HG02852 (cell line): ENCODE results near the gene EFCAB5.
"Not testable (repeated sequence)": the region's sequence is repeated elsewhere in the genome, so short reads cannot be mapped to it uniquely, and the experiment has no call there.

ENCODE experiments used
- ATAC-seq: cut with Tn5 transposase; IDR thresholded peaks from one replicate; pipeline ENCODE4 v1.9.1; 2021; ENCODE audit warnings: mild to moderate bottlenecking, moderate library complexity; ENCODE audit not compliant: unreplicated experiment

The EFCAB5 gene

DNA sequence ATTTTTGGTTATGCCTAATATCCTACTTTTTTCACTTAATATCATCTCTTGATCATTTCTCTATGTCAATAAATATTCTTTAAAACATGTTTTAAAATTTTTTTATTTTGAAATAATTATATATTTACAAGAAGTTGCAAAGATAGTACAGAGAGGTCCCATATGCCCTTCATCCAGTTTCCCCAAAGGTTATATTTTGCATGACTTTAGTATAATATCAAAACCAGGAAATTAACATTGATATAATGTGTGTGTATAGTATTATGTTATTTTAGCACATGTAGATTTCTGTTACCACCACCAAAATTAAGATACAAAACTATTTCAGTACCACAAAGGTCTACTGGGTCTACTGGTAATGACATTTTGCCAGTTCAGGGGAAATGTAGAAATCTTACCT, 60.7 kb downstream of the EFCAB5 start:
- no peak for ATAC-seq

DNA sequence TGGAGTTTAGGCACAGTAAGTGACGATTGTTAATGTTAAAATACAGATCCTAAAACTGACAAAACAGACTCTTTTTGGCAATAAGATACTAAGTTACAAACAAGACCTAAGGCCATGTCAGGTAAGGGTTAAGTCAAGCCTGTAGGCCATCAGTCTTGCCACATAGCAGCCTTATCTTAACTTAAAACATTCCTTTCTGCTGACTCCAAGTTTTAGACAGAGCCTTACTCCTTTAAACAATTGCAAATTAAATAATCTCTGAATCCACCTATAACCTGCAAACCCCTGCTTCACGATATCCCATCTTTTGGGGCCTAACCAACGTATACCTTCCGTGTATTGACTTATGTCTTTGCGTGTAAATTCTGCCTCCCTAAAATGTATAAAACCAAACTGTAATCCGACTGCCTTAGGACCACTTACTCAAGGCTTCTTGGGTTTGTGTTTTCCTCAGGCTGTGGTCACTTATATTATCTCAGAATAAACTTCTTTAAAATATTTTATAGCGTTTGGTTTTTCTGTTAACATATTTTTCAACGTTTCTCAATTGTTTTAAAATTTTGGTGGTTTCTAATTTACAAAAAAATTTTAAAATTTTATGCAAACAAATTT, 64.4 kb downstream of the EFCAB5 start:
- ATAC-seq: no peak

DNA sequence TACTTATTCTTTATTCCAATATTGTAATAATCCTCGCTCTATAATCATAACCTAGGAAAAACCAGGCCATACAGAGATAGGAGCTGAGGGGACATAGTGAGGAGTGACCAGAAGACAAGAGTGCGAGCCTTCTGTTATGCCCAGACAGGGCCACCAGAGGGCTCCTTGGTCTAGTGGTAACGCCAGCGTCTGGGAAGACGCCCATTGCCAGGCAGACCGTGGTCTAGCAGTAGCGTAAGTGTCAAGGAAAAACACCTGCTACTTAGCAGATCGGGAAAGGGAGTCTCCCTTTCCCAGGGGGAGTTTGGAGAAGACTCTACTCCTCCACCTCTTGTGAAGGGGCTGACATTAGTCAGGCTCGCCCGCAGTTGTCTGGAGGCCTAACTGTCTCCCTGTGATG, 70.5 kb downstream of the EFCAB5 start:
- ATAC-seq: not testable (repeated sequence)

DNA sequence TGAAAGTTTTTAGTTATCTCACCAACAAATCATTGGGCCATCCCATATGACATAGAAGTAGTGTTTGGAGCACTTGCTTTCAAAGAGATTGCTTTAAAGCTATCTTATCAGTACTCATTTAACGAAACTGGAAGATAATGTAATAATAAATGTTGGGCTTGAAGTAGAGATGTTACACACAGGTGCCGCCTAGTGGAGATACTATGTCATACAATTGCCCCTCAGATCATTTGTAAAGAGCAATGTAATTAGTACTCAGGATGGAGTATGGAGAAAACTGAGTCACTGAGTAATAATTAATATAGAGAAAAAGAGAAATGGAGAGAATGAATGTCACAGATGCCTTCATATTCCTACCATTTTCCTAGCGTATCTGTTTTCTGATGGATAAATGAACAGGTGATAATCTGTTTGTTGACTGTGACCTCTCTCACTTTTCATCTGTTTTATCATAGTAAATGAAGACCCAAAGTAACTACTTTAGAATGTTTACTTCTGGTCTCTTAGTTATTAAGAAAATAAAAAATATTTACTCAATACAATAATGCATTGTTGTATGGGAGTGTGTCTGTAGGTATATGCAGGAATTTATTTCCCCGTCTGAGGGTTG, 80.4 kb downstream of the EFCAB5 start:
- no peak for ATAC-seq

DNA sequence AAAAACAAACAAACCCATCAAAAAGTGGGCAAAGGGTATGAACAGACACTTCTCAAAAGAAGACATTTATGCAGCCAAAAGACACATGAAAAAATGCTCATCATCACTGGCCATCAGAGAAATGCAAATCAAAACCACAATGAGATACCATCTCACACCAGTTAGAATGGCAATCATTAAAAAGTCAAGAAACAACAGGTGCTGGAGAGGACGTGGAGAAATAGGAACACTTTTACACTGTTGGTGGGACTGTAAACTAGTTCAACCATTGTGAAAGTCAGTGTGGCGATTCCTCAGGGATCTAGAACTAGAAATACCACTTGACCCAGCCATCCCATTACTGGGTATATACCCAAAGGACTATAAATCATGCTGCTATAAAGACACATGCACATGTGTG, 83.9 kb downstream of the EFCAB5 start:
- not testable (repeated sequence) for ATAC-seq

DNA sequence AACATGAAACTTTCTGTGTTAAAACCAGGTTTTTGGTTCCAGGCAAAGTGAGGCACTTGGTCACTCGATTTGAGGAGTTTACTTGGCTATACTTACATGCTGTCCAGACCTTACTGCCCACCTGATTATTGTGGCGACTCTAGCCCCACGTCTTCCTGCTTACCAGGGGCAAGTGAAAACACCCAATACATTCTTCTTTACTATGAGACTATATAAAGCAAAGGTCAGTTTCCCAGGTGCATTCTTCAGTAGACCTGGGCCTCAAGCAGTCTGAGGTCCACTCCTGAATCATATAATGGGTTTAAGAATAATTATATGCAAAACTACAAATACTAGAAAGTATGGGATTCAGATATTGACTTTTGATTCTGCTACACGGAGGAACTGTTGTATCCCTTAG, 86.2 kb downstream of the EFCAB5 start:
- no peak for ATAC-seq

DNA sequence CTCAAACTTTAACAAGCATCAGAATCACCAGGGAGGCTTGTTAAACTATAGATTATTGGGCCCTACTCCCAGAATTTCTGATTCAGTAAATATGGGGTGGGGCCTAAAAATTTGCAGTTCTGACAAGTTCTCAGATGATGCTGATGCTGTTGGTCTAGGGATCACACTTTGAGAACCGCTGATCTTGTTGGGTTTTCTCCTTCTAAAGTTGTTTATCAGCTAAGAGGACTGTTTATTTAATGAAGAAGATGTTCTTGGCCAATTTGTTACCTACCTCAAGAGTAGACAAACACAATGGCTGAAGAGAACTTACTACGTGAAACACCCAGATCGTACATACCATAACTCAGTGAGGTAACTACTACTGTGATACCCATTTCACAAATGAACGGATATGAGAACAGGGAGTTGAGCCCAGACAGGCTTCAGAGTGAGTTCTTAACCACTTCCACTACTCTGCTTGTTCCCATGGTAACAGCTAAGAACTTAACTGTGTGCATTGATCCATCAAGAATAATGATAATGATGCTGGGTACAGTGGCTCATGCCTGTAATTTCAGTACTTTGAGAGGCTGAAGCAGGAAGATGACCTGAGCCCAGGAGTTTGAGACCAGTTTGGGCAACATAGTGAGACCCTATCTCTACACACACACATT, 89.9 kb downstream of the EFCAB5 start:
- no peak for ATAC-seq

DNA sequence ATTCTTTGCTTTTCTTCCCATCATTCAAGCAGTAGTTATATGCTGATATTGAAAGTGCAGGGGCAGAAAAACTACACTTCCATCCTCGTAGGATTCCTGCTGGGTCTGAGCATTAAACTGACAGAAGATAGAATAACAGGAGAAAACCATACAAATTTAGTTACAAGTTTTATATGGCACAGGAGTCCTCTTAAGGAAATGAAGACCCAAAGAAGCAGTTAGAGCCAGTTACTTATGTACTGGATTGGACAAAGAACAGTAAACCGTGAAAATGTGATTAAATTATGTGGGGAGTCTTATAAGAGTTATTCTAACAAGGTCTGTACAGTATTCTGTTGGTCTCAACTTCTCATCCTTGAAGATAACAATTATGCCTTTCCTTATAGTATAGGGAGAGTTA, 93.9 kb downstream of the EFCAB5 start:
- no peak for ATAC-seq

DNA sequence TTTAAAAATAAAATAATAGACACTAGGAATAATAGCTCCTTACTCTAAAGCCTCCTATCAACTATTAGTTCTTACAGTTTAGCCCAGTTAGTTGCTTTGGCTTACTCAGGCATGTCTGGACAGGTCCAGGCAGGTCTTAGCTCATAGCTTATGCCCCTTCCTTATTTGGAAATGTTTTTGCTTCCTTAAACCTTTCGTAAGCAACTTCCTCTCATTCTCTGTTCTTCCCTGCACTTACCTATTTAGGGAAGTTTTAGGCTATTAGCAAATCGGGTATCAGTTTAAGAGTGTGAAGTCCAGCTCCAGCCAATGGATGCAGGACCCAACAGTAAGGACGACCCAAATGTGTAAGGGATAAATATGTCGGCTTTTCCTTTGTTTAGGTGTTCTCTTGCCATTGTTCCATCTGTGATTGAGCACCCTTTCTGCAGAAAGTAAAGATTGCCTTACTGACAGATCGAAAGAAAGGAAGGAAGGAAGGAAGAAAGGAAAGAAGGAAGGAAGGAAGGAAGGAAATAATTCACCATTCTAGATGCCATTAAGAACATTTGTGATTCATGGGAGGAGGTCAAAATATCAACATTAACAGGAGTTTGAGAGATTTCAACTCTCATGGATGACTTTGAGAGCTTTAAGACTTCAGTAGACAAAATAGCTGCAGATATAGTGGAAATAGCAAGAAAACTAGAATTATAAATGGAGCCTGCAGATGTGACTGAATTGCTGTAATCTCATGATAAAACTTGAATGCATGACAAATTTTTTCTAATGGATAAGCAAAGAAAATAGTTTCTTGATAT, 99.5 kb downstream of the EFCAB5 start:
- ATAC-seq: not testable (repeated sequence)

DNA sequence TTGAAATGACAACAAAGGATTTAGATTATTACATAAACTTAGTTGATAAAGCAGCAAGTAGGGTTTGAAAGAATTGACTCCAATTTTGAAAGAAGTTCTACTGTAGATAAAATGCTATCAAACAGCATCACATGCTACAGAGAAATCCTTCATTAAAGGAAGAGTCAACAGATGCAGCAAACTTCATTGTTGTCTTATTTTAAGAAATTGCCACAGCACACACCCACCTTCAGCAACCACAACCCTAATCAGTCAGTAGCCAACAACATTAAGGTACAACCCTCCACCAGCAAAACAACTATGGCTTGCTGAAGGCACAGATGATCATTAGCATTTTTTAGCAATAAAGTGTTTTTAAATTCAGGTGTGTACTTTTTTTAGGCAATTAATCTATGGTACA, 100.1 kb downstream of the EFCAB5 start:
- no peak for ATAC-seq

DNA sequence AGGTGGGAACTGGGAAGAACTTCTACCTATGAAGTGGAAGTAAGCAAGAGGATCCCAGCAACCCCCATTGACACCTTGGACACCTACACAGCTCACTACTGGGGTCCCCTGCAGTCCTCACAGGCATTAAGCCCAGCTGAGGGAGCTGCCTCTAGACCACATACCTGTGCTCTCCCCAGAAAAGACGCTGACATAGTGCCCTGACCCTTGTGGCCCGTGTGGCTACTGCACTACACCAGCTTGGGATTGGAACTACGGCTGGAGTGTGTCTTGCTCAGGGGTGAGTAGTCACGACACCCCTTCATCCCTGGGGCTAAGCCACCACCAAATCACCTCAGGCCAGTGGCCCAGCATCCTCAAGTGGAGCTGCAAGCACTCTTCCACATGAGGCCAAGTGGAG, 120.9 kb downstream of the EFCAB5 start:
- no peak for ATAC-seq

DNA sequence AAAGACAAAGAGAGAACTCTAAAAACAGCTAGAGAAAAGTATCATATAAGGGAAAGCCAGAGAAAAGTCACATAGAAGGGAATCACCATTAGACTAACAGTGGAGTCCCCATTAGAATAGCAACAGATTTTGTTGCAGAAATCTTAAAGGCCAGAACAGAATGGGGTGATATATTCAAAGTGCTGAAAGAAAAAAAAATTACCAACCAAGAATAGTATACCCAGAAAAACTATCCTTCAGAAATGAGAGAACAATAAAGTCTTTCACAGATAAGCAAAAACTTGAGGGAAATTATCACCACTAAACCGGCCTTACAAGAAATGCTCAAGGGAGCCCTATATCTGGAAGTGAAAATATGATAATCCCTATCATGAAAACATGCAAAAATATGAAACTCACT, 123.3 kb downstream of the EFCAB5 start:
- ATAC-seq: no peak

DNA sequence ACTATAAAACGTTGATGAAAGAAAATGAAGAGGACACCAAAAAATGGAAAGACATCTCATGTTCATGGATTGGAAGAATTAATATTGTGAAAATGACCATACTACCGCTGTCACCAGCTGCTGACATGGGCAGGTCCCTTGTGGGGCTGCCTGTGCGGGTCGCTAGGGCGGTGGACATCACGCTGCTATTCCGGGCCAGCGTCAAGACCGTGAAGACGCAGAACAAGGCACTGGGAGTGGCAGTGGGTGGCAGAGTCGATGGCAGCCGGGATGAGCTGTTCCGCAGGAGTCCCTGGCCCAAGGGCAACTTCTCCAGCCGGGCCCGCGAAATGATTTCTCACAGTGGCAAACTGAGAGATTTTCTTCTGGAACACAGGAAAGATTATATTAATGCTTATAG, 127.0 kb downstream of the EFCAB5 start:
- ATAC-seq: no peak

DNA sequence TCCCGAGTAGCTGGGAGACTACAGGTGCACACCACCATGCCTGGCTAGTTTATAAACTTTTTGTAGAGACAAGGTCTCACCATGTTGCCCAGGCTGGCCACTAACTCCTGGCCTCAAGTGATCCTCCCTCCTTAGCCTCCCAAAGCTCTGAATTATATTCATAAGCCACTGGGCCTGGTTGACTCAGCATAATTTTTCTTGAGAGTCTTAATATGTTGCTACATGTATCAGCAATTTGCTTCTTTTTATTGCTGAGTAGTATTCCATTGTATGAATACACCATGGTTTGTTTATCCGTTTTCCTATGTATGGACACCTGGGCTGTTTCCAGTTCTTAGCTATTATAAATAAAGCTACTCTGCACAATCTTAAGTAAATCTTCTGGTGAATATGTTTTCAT, 132.8 kb downstream of the EFCAB5 start:
- no peak for ATAC-seq

DNA sequence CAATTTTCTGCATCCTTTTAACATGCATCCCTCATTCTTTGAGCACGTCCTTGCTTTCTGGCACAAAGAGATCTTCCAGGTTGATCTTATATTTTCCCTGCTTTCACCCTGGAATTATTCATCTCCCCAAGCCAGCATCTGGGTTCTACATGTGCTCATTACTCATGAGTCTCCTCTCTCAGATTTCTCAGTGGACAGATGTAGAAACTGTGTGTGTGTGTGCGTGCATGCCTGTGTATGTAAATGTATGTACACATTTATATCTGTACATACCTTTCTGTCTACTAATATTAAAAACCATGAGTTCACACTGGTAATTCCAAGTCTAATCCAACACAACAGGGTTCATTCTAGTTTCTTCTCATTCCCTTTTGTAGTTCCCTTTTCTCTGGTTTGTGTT, 133.3 kb downstream of the EFCAB5 start:
- ATAC-seq: no peak

DNA sequence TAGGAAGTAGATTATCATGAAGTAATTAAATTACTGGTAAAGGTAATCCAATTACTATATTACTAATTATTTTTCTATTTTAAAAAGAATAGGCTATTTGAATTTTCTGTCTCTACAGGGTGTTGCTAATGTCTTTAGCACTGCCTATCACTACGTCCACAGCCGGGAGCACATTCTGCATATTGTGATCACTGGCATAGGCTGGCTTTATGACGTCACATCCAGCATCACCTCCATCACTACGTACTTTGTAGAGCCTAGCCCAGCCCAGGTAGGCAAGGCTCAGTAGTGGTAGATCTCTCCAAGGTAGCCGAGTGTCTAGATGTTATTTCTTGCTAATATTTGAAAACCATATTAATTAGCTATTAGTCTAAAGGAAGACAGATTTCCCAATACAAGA, 141.3 kb downstream of the EFCAB5 start:
- ATAC-seq: no peak

DNA sequence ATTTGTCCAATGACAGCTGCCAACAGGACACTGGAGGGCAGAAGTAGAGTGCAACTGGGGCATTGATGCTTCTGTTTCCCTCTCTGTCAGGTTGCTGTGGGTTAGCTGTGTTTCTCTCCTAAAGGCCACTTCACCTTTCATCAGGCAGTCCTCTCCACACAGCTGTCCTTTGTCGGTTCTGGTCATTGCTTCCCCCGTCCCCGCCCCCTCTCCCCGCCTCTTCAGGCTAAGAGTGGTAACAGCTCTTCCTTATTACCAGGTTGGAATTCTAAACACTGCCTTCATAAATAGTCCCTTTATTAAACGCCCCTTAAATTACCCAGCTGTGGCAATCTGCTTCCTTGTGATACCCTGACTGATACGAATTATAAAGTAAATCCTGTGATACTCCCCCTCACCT, 143.4 kb downstream of the EFCAB5 start:
- ATAC-seq: no peak

DNA sequence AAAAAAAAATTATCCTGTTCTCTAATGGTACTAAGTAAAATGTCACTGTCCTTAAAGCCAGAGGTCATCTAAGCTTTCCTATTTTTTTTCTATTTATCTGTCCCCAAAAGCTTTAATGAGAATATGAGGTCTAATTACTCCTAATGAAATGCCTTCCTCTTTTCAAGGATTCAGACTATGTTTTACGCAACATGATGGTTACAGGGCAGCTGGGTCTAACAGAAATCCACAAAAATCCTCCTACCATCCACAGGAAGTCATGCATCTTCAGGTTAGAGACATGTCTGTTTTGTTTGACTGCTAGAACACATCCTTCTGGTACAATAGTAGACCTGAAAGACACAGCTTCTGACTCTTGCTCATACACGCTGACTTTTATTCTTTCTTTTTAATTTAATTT, 145.5 kb downstream of the EFCAB5 start:
- no peak for ATAC-seq

DNA sequence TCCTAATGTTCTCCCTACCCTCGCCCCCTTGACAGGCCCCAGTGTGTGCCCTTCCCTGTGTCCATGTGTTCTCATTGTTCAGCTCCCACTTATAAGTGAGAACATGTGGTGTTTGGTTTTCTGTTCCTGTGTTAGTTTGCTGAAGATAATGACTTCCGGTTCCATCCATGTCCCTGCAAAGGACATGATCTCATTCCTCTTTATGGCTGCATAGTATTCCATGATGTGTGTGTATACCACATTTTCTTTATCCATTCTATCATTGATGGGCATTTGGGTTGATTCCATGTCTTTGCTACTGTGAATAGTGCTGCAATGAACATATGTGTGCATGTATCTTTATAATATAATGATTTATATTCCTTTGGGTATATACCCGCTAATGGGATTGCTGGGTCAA, 146.0 kb downstream of the EFCAB5 start:
- not testable (repeated sequence) for ATAC-seq

DNA sequence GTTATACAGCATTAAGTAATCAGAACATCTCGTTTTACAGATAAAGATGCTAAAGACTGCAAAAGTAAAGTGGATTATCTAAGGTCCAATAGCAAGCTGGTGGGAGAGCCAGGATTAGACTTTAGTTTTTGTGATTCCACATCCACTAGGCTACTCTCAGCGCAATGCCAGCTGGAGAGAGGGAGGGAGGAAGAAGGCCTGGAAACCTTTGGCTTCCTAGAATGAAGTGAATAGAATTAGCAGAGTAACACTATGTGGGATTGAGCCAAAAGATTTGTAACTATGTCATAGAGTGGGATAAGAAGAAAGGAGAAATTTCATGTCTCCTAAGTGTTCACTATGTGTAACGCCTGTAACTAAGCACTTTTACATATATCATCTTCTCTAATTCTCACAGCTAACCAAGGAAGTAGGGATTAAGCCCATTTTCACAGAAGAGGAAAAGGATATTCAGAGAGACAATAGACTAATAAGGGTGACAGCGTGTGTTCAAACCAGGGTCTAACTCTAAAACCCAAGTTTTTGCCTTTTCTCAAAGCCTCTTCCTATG, 149.8 kb downstream of the EFCAB5 start:
- no peak for ATAC-seq

DNA sequence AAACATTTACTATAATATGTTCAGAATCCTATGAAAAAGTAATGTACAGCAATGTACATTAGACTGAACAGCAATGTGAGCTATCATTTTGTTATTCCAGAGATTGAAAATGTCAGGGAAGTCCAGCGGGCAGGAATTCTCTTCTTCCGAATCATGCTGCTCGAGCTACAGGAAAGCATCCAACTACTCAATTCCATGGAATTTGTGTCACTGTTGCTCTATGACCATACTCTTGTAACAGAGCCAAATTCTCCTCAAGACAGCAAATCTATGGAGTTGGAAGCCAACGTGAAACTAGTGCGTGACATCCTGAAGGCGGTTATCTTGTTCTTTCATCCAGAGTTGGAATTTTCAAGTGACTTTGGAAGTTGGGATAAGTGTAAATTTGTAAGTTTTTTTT, 150.3 kb downstream of the EFCAB5 start:
- no peak for ATAC-seq

DNA sequence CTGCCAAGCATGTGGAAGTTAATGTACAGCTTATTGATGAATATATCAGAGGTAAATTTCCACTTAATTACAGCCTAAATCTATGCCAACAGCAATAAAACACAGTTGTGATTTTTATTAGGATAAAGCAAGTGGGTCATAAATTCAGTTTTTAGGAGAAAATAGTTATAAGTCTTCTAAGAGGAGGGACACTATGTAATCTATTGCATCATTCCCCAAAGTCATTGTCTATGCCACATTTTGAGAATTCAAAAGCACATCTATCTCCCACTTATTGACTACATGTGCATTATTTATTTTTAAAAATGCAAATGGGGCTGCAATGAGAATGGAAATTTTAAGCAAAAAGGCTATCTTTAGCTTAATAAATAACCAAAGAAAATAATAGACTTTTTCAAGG, 151.5 kb downstream of the EFCAB5 start:
- no peak for ATAC-seq
